RPMI8226 (cell line): Measurements from ENCODE around the gene ADCY1.

ENCODE experiments used
- DNase-seq: peaks from one replicate; pipeline ENCODE4 v3.0.0-alpha.2; 2015

ADCY1 gene

GRCh38 chr7:45595809-45596664 lies 21.9 kb downstream of the ADCY1 start:
- DNase-seq = no peak

GRCh38 chr7:45596665-45597095 lies 22.5 kb downstream of the ADCY1 start:
- no peak for DNase-seq

- no peak for DNase-seq
Measured at GRCh38 chr7:45597286-45597984, 23.3 kb downstream of the ADCY1 start.

- no peak for DNase-seq
Measured at GRCh38 chr7:45598886-45599520, 24.8 kb downstream of the ADCY1 start.

GRCh38 chr7:45599851-45600706 lies 25.9 kb downstream of the ADCY1 start:
- DNase-seq = no peak

GRCh38 chr7:45601094-45601493 lies 26.9 kb downstream of the ADCY1 start:
- no peak for DNase-seq

- DNase-seq = no peak
Measured at GRCh38 chr7:45601816-45602540, 27.8 kb downstream of the ADCY1 start.

- DNase-seq = no peak
Measured at GRCh38 chr7:45606050-45606449, 31.9 kb downstream of the ADCY1 start.

- no peak for DNase-seq
Measured at GRCh38 chr7:45606931-45607330, 32.8 kb downstream of the ADCY1 start.

GRCh38 chr7:45609180-45609579 lies 35.0 kb downstream of the ADCY1 start:
- no peak for DNase-seq

- DNase-seq = no peak
Measured at GRCh38 chr7:45610019-45610418, 35.9 kb downstream of the ADCY1 start.

GRCh38 chr7:45610660-45611299 lies 36.6 kb downstream of the ADCY1 start:
- DNase-seq = no peak

GRCh38 chr7:45617166-45617565 lies 43.0 kb downstream of the ADCY1 start:
- DNase-seq = no peak

- no peak for DNase-seq
Measured at GRCh38 chr7:45622058-45622457, 47.9 kb downstream of the ADCY1 start.

GRCh38 chr7:45623157-45623556 lies 49.0 kb downstream of the ADCY1 start:
- DNase-seq = no peak

GRCh38 chr7:45623740-45624391 lies 49.7 kb downstream of the ADCY1 start:
- DNase-seq = no peak

GRCh38 chr7:45624392-45624760 lies 50.2 kb downstream of the ADCY1 start:
- DNase-seq = no peak

GRCh38 chr7:45625067-45625466 lies 50.9 kb downstream of the ADCY1 start:
- DNase-seq = no peak

GRCh38 chr7:45625714-45626440 lies 51.7 kb downstream of the ADCY1 start:
- DNase-seq = no peak
